Naive thymus-derived CD4-positive, alpha-beta T cell (primary cell): ENCODE data around the gene SINHCAF. TPM values are rescaled to one million over a fixed set of nuclear protein-coding genes. Genes with fewer than 3 reads are reported as not detected.
"Not testable (repeated sequence)": the region's sequence is repeated elsewhere in the genome, so short reads cannot be mapped to it uniquely, and the experiment has no call there.

Source experiments
- ATAC-seq: fragments of 150-1000 bp; cut with Tn5 transposase; 2 replicates; pipeline ENCODE4 v1.10.0; 2021; ENCODE audit warnings: mild to moderate bottlenecking, moderate library complexity
- CTCF ChIA-PET: fragments of 350-600 bp; sonication (Branson Sonifier 250); formaldehyde crosslinking; loops from one replicate; lab custom pipeline; 2021; ENCODE audit warnings: antibody characterized with exemption; lab: Charles Lee
- POLR2A ChIA-PET: fragments of 350-600 bp; sonication (Branson Sonifier 250); formaldehyde crosslinking; loops from one replicate; lab custom pipeline; 2021; ENCODE audit warnings: antibody characterized with exemption, inconsistent platforms; lab: Charles Lee
- DNase-seq, 9 donors: peaks; one replicate each; pipeline versions ENCODE4 v3.0.0 to v3.0.0-alpha.2; 2020 to 2022; ENCODE audit warnings: mixed read lengths in 1 of 9
- H3K27ac ChIP-seq: one replicate; pipeline ENCODE4 v1.7.0; 2013; ENCODE audit warnings: mild to moderate bottlenecking, low read depth, low read length, moderate library complexity
- H3K27me3 ChIP-seq, 2 donors: one replicate each; pipeline ENCODE4 v1.7.0; 2013; ENCODE audit warnings: low read length in 2 of 2, mild to moderate bottlenecking in 2 of 2, moderate library complexity in 2 of 2; ENCODE audit not compliant: control insufficient read depth in 2 of 2, insufficient read depth in 2 of 2
- H3K36me3 ChIP-seq, 3 experiments: 1 replicate in 2 of 3; 2 replicates in 1 of 3; pipeline ENCODE4 v1.7.0; 2013; ENCODE audit warnings: low read length in 3 of 3, mild to moderate bottlenecking in 3 of 3, moderate library complexity in 1 of 3; ENCODE audit not compliant: insufficient read depth in 3 of 3, control insufficient read depth in 2 of 3
- H3K4me1 ChIP-seq, 2 donors: one replicate each; pipeline ENCODE4 v1.7.0; 2013; ENCODE audit warnings: low read length in 2 of 2, mild to moderate bottlenecking in 2 of 2, moderate library complexity in 1 of 2; ENCODE audit not compliant: control insufficient read depth in 2 of 2, insufficient read depth in 2 of 2
- H3K4me3 ChIP-seq: 2 replicates; pipeline ENCODE4 v1.7.0; 2013; ENCODE audit warnings: mild to moderate bottlenecking, low read length
- H3K9me3 ChIP-seq, 3 experiments: 1 replicate in 2 of 3; 2 replicates in 1 of 3; pipeline ENCODE4 v1.7.0; 2013; ENCODE audit warnings: low read length in 3 of 3; ENCODE audit not compliant: control insufficient read depth in 2 of 3
- H3K27ac Mint-ChIP-seq, 9 donors: one replicate each; pipeline ENCODE4 v1.8.0; 2020 to 2022; ENCODE audit warnings: mixed read lengths in 9 of 9, mild to moderate bottlenecking in 8 of 9, moderate library complexity in 5 of 9, inconsistent platforms in 2 of 9
- H3K27me3 Mint-ChIP-seq, 5 donors: one replicate each; pipeline ENCODE4 v1.8.0; 2021 to 2022; ENCODE audit warnings: mixed read lengths in 5 of 5, mild to moderate bottlenecking in 1 of 5
- H3K36me3 Mint-ChIP-seq, 5 donors: one replicate each; pipeline ENCODE4 v1.8.0; 2020 to 2022; ENCODE audit warnings: mixed read lengths in 5 of 5, mild to moderate bottlenecking in 3 of 5, inconsistent platforms in 1 of 5
- H3K4me1 Mint-ChIP-seq, 7 donors: one replicate each; pipeline ENCODE4 v1.8.0; 2020 to 2022; ENCODE audit warnings: mixed read lengths in 7 of 7, mild to moderate bottlenecking in 3 of 7, inconsistent platforms in 1 of 7
- H3K4me3 Mint-ChIP-seq, 10 donors: one replicate each; pipeline ENCODE4 v1.8.0; 2020 to 2022; ENCODE audit warnings: mild to moderate bottlenecking in 10 of 10, mixed read lengths in 10 of 10, moderate library complexity in 6 of 10, inconsistent platforms in 2 of 10
- H3K9me3 Mint-ChIP-seq, 11 donors: one replicate each; pipeline ENCODE4 v1.8.0; 2020 to 2022; ENCODE audit warnings: mixed read lengths in 11 of 11, mild to moderate bottlenecking in 4 of 11, inconsistent platforms in 1 of 11, moderate library complexity in 1 of 11
- intact Hi-C, 2 donors: fragments of 100-400 bp; cut with micrococcal nuclease; formaldehyde crosslinking; loops; one replicate each; pipeline ENCODE4 v1.15.1; 2023
- polyA plus RNA-seq, 2 donors: library from polyadenylated mRNA; unstranded; fragments of 300-500 nt; fragmentation: Illumina TruSeq; gene quantifications; one replicate each; pipeline ENCODE4 v1.2.3, GENCODE V29; 2021
- total RNA-seq, 6 experiments: library from RNA in 5 of 6; stranded (reverse) in 5 of 6; gene quantifications; 1 replicate in 5 of 6; 2 replicates in 1 of 6; pipeline ENCODE4 v1.2.3 and lab custom pipeline; 2021 to 2026

The SINHCAF gene
- total and polyA plus RNA-seq, 7 experiments from 2014 or later = 47.9 to 114 (median 90.8) TPM

GRCh38 chr12:31259136-31259886 lies 66.6 kb downstream of the SINHCAF start:
- ChIA-PET CTCF (interaction anchor here (0.6 kb wide), 2 partner anchors 13 to 140 kb away, joined by 3 read pairs; no protein-coding TSS in a partner anchor), POLR2A (no interaction called here)
- H3K27me3 Mint-ChIP-seq = peaks cover 0 to 7% (median 0%) of the 10 kb centered on the region in 5 donors
- H3K9me3 ChIP-seq = no peaks in the 10 kb centered on the region
- no peak overlapping the region for H3K27ac ChIP-seq
- no peaks in the 10 kb centered on the region for H3K9me3 Mint-ChIP-seq
- no peak for DNase-seq
- H3K27me3 ChIP-seq = no peaks in the 10 kb centered on the region
- H3K4me3 Mint-ChIP-seq = no peak overlapping the region
- ATAC-seq = no peak
- H3K36me3 ChIP-seq = no peaks in the 10 kb centered on the region
- no peaks in the 10 kb centered on the region for H3K4me1 ChIP-seq
- no peaks in the 10 kb centered on the region for H3K36me3 Mint-ChIP-seq
- no peak overlapping the region for H3K27ac Mint-ChIP-seq
- intact Hi-C loops = no loop called here
- H3K4me1 Mint-ChIP-seq = no peaks in the 10 kb centered on the region
- H3K4me3 ChIP-seq = no peak overlapping the region

DNA sequence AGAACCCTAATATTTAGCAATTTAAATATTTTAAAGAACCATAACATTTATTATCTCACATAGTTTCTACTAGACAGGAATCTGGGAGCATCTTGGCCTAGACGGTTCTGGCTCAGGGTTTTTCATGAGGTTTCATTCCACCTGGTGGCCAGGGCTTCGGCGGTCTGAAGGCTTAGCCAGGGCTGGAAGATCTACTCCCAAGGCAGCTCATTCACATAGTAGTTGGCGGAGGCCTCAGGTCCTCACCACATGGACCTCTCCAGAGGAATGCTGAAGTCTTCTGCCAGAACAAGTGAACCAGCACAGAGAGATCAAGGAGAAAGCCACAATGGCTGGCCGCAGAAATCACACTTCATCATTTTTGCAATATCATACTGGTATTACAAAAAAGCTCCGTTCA lies 68.2 kb downstream of the SINHCAF start:
- Histone ChIP-seq H3K9me3 (no peaks in the 10 kb centered on the region), H3K4me1 (no peaks in the 10 kb centered on the region), H3K27ac (no peak overlapping the region), H3K4me3 (no peak overlapping the region), H3K36me3 (no peaks in the 10 kb centered on the region), H3K27me3 (no peaks in the 10 kb centered on the region)
- no peaks in the 10 kb centered on the region for H3K9me3 Mint-ChIP-seq
- CTCF ChIA-PET = no interaction called here
- H3K4me1 Mint-ChIP-seq = no peaks in the 10 kb centered on the region
- intact Hi-C loops = no loop called here
- H3K36me3 Mint-ChIP-seq = no peaks in the 10 kb centered on the region
- DNase-seq (no peak), ATAC-seq (no peak)
- peaks cover 0 to 20% (median 0%) of the 10 kb centered on the region in 5 donors for H3K27me3 Mint-ChIP-seq
- H3K27ac Mint-ChIP-seq = no peak overlapping the region
- no peak overlapping the region for H3K4me3 Mint-ChIP-seq
- POLR2A ChIA-PET = no interaction called here

GRCh38 chr12:31251707-31252611 lies 74.0 kb downstream of the SINHCAF start:
- ChIA-PET POLR2A (interaction anchor here (0.6 kb wide), 1 partner anchor 745 kb away, joined by 5 read pairs; no protein-coding TSS in a partner anchor), CTCF (interaction anchor here (0.8 to 2.8 kb wide), 4 partner anchors 9 to 384 kb away, joined by 3 to 13 read pairs (median 3); no protein-coding TSS in a partner anchor)
- not testable (repeated sequence) for H3K9me3 ChIP-seq, H3K4me1 ChIP-seq, H3K36me3 ChIP-seq, ATAC-seq, H3K27ac ChIP-seq, H3K4me3 ChIP-seq, H3K9me3 Mint-ChIP-seq, H3K27me3 ChIP-seq, H3K36me3 Mint-ChIP-seq, H3K4me1 Mint-ChIP-seq
- Mint-ChIP-seq H3K4me3 (peak overlapping the region; percentile 43 to 85 (median 74)), H3K27me3 (peaks cover 0 to 20% (median 4%) of the 10 kb centered on the region in 5 donors), H3K27ac (peak overlapping the region in 2 of 9 donors; percentile 25 to 65)
- intact Hi-C loops = loop anchor here (1.0 kb wide), 2 partner anchors 111 to 384 kb away; no protein-coding TSS in a partner anchor
- DNase-seq = peak in 1 of 9 donors; percentile 4

DNA sequence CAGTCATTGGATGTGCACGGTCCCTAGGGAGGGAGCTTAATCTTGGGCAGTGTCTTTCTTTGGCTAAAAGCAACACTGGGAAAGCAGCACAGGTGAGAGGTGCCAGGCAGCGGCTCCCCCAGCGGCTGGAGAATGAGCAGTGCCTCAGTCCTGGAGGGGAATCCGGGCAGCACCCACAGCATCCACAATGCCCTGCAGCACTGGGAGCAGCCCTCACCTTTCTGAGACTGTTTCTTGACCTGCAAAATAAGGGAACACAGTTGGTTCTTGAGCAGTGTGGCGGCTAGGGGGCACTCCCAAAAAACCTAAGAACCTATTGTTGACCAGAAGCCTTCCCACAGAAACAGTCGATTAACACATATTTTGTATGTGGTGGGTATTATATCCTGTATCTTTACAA lies 75.8 kb downstream of the SINHCAF start:
- ATAC-seq (no peak), DNase-seq (no peak)
- Histone ChIP-seq H3K36me3 (no peaks in the 10 kb centered on the region), H3K9me3 (no peaks in the 10 kb centered on the region), H3K4me1 (no peaks in the 10 kb centered on the region), H3K27me3 (no peaks in the 10 kb centered on the region), H3K27ac (no peak overlapping the region), H3K4me3 (no peak overlapping the region)
- Mint-ChIP-seq H3K4me3 (no peak overlapping the region), H3K27me3 (peaks cover 0 to 13% (median 4%) of the 10 kb centered on the region in 5 donors), H3K4me1 (no peaks in the 10 kb centered on the region), H3K27ac (no peak overlapping the region), H3K9me3 (no peaks in the 10 kb centered on the region), H3K36me3 (no peaks in the 10 kb centered on the region)
- intact Hi-C loops = no loop called here
- CTCF ChIA-PET = interaction anchor here (1.2 to 2.8 kb wide), 2 partner anchors 10 to 22 kb away, joined by 7 to 13 read pairs; no protein-coding TSS in a partner anchor
- POLR2A ChIA-PET = no interaction called here

DNA sequence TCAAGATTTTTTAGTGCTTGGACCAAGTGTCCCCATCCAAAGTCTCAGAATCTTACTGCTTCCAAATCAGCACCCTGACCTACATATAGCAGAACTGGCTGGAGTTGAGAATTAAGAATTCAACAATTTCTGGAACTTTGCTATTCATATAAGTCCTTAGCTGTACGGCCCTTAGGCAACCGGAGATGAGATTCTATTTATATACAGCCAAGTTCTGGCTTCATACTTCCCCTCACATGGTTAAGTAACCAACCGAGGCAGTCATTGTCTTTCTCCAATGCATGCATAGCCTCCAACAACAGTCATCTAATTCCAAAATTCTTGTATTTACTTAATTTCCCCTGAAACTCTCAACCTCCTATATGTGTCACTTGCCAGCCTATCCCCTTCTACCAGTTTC lies 76.6 kb downstream of the SINHCAF start:
- Histone ChIP-seq H3K4me1 (no peaks in the 10 kb centered on the region), H3K9me3 (no peaks in the 10 kb centered on the region), H3K4me3 (no peak overlapping the region), H3K36me3 (no peaks in the 10 kb centered on the region), H3K27me3 (no peaks in the 10 kb centered on the region), H3K27ac (no peak overlapping the region)
- DNase-seq = no peak
- ATAC-seq = no peak
- Mint-ChIP-seq H3K27ac (no peak overlapping the region), H3K36me3 (no peaks in the 10 kb centered on the region), H3K27me3 (peaks cover 0 to 13% (median 4%) of the 10 kb centered on the region in 5 donors), H3K4me3 (no peak overlapping the region), H3K4me1 (no peaks in the 10 kb centered on the region), H3K9me3 (no peaks in the 10 kb centered on the region)
- POLR2A ChIA-PET = no interaction called here
- CTCF ChIA-PET = interaction anchor here (1.2 to 2.8 kb wide), 2 partner anchors 9 to 22 kb away, joined by 7 to 13 read pairs; no protein-coding TSS in a partner anchor
- intact Hi-C loops = no loop called here

GRCh38 chr12:31248815-31249214 lies 77.1 kb downstream of the SINHCAF start:
- ChIA-PET POLR2A (no interaction called here), CTCF (no interaction called here)
- ATAC-seq = no peak
- Histone ChIP-seq H3K36me3 (no peaks in the 10 kb centered on the region), H3K27ac (no peak overlapping the region), H3K4me3 (no peak overlapping the region), H3K9me3 (no peaks in the 10 kb centered on the region), H3K27me3 (no peaks in the 10 kb centered on the region), H3K4me1 (no peaks in the 10 kb centered on the region)
- H3K9me3 Mint-ChIP-seq = no peaks in the 10 kb centered on the region
- H3K4me1 Mint-ChIP-seq = no peaks in the 10 kb centered on the region
- H3K36me3 Mint-ChIP-seq = no peaks in the 10 kb centered on the region
- H3K27ac Mint-ChIP-seq = no peak overlapping the region
- peaks cover 0 to 8% (median 4%) of the 10 kb centered on the region in 5 donors for H3K27me3 Mint-ChIP-seq
- intact Hi-C loops = no loop called here
- H3K4me3 Mint-ChIP-seq = no peak overlapping the region
- no peak for DNase-seq
